Measurements from ENCODE around the gene SCAF8. TPM values are rescaled to one million over a fixed set of nuclear protein-coding genes. Genes with fewer than 3 reads are reported as not detected.

SCAF8 gene
- total and polyA plus RNA-seq, 2 of the 4 experiments (the other 2 are of a cell fraction), result 16.1 to 23.5 TPM

- intact Hi-C loops (cut with micrococcal nuclease), result no loop called here
- H3K23ac ChIP-seq (ENCODE audit: low read depth, low read length), result no peak overlapping the region
- H4K5ac ChIP-seq (ENCODE audit: low read depth, low read length), result no peak overlapping the region
- no peak overlapping the region for H3K27ac ChIP-seq (ENCODE audit: insufficient read depth, low read length)
- H2BK5ac ChIP-seq (ENCODE audit: low read depth, low read length, poor library complexity, severe bottlenecking), result no peak overlapping the region
- H3K4ac ChIP-seq (ENCODE audit: low read depth, low read length), result no peak overlapping the region
- H3K36me3 ChIP-seq (ENCODE audit: control insufficient read depth, insufficient read depth, low read length), result peaks cover 9% of the 10 kb centered on the region; the same call in 1 of the 2 replicates
- H4K20me1 ChIP-seq (ENCODE audit: insufficient read depth, low read length), result peaks cover 34% of the 10 kb centered on the region; the same call in 1 of the 2 replicates
- H2AK5ac ChIP-seq (ENCODE audit: low read depth, low read length), result no peak overlapping the region
- H4K91ac ChIP-seq (ENCODE audit: insufficient read depth, low read depth, low read length), result no peak overlapping the region
- no TSS peak for BruUV-seq (replicated peaks)
- dilution Hi-C loops (cut with HindIII; ENCODE audit: low sequenced_read_pairs, unreplicated experiment), result no loop called here
- no peak overlapping the region for H3K4me3 ChIP-seq (ENCODE audit: insufficient read depth, low read depth, low read length)
- peaks cover 33 to 62% of the 10 kb centered on the region in 2 experiments for H3K79me1 ChIP-seq (ENCODE audit: low read depth in 1 of 2, low read length in 2 of 2)
- WGBS, 2 experiments (ENCODE audit: extremely low coverage in 2 of 2, insufficient read length in 1 of 2), result no CpG with 5 or more reads among the region's 2 CpGs
- H2BK15ac ChIP-seq (ENCODE audit: low read depth, low read length), result no peak overlapping the region
- H3K9me1 ChIP-seq (ENCODE audit: insufficient read depth, low read length), result peaks cover 6% of the 10 kb centered on the region; the same call in 1 of the 2 replicates
- no peak for DNase-seq
- H2AK9ac ChIP-seq (replicated peaks; ENCODE audit: low read depth, low read length, poor library complexity), result no peak overlapping the region
- TF ChIP-seq FOS (IDR thresholded peaks at IDR 0.05; ENCODE audit: low read depth, low read length) (no peak), RFX5 (IDR thresholded peaks at IDR 0.05; ENCODE audit: low read depth, low read length) (no peak), BHLHE40 (IDR thresholded peaks at IDR 0.05; ENCODE audit: low read depth, low read length) (no peak), CEBPB (IDR thresholded peaks at IDR 0.05; ENCODE audit: low read depth, low read length) (no peak), CTCF (conservative IDR thresholded peaks at IDR 0.05; ENCODE audit: low read depth, low read length) (no peak), MAZ (IDR thresholded peaks at IDR 0.05; ENCODE audit: borderline replicate concordance, low read depth, low read length) (no peak), SMC3 (IDR thresholded peaks at IDR 0.05; ENCODE audit: low read depth, low read length) (no peak), RAD21 (IDR thresholded peaks at IDR 0.05; ENCODE audit: low read length) (no peak), MXI1 (IDR thresholded peaks at IDR 0.05; ENCODE audit: borderline replicate concordance, low read depth, low read length) (no peak), ELK1 (IDR thresholded peaks at IDR 0.05; ENCODE audit: borderline replicate concordance, low read depth, low read length) (no peak), CHD1 (IDR thresholded peaks at IDR 0.05; ENCODE audit: low read depth, low read length) (no peak), USF2 (IDR thresholded peaks at IDR 0.05; ENCODE audit: low read depth, low read length) (no peak), MAFK (IDR thresholded peaks at IDR 0.05; ENCODE audit: low read depth, low read length) (no peak)
- no peak overlapping the region for H2AFZ ChIP-seq (replicated peaks; ENCODE audit: low read length, poor library complexity)
- ChIA-PET CTCF (no interaction called here), POLR2A (ENCODE audit: unreplicated experiment) (no interaction called here)
- H3K9me3 ChIP-seq (ENCODE audit: control insufficient read depth, insufficient read depth, low read length), result no peaks in the 10 kb centered on the region
- no peak overlapping the region for H2BK20ac ChIP-seq (ENCODE audit: low read depth, low read length)
- ATAC-seq (ENCODE audit: low read depth), result no peak
- H3K14ac ChIP-seq (replicated peaks; ENCODE audit: low read depth, low read length), result no peak overlapping the region
- H3K4me1 ChIP-seq (ENCODE audit: control insufficient read depth, insufficient read depth, low read length), result no peaks in the 10 kb centered on the region
- in situ Hi-C loops (cut with MboI; ENCODE audit: low sequenced_read_pairs), result no loop called here
- no peak overlapping the region for H3K9ac ChIP-seq (ENCODE audit: low read depth, low read length)
- no peak overlapping the region for H3K56ac ChIP-seq (ENCODE audit: extremely low read depth, insufficient read depth, low read length)
- H4K8ac ChIP-seq (ENCODE audit: low read depth in 2 of 2, low read length in 2 of 2), result no peak overlapping the region
- H3K27me3 ChIP-seq (ENCODE audit: control insufficient read depth, insufficient read depth, low read length), result no peaks in the 10 kb centered on the region
- no peak overlapping the region for H3K4me2 ChIP-seq (ENCODE audit: low read depth, low read length)
- no peak overlapping the region for H3K18ac ChIP-seq (ENCODE audit: low read depth, low read length)
- H2BK120ac ChIP-seq (ENCODE audit: low read depth, low read length), result no peak overlapping the region
These were observed 51.9 kb downstream of the SCAF8 start for GRCh38 chr6:154785075-154785474.
